GM19468 (cell line): ENCODE results near the gene ZNF227.
"Not testable (repeated sequence)": the region's sequence is repeated elsewhere in the genome, so short reads cannot be mapped to it uniquely, and the experiment has no call there.

Source experiments
- ATAC-seq: cut with Tn5 transposase; IDR thresholded peaks from one replicate; pipeline ENCODE4 v1.9.1; 2021; ENCODE audit warnings: mild to moderate bottlenecking, moderate library complexity, moderate number of reproducible peaks; ENCODE audit not compliant: unreplicated experiment; ENCODE audit errors: extremely low read depth

Gene ZNF227

DNA sequence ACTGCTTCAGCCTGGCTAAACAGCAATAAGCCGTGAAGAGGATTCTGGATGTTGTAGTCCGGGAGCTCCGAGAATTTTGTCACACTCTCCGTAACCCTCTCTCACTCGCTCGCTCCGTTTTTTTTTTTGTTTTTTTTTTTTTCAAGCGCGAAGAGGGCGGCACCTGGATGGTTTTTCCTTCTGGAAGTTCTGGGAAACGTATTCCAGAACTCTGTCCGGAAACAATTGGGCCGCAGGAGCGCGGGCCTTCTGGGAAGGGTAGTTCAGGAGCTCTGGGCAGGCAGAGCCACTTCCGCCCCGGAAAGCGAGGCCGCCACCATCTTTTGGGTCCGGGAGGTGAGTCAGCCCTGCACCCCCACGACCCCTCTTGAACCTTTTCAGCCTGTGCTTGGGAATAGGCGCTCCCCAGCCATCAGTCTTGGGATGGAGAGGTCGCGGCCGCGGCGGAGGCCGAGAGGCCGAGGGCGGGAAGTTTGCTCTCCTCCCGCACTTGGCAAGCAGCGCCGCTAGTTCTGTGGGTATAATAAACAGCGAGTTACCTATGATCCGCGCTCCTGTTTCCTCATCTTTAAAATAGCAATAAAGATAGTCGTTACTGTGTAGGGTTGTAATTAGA is at the start of gene ZNF227:
ZNF227 (plus strand) TSS at position 283 of the 616 bp plus-strand sequence. CDS start 5,261 bp downstream, outside the sequence.
- ATAC-seq, result no peak

DNA sequence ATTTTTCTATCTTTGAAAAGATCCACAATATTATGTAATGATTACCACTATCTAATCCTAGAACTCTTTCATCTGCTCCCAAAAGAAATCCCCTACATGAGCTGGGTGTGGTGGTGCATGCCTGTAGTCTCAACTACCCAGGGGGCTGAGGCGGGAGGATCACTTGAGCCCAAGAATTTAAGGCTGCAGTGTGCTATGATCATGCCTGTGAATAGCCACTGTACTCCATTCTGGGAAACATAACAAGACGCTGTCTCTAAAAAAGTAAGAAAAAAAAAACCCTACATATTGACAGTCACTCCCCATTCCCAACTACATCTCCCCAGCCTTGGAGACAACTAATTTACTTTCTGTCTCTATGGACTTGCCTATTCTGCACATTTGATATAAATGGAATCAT is 48.5 kb upstream of the ZNF227 start:
- no peak for ATAC-seq

DNA sequence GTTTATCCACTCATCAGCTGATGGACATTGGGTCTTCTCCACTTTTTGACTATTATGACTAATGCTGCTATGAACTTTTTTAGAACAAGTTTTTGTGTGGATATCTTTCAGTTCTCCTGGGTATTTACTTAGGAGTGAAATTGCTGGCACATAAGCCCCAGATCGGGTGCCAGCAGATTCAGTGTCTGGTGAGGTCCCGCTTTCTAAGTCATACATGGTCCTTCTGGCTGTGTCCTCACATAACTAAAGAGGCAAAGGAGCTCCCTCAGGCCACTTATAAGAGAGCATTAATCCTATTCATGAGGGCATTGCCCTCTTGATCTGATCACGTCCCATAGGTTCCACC is 48.0 kb upstream of the ZNF227 start:
- ATAC-seq, result no peak

DNA sequence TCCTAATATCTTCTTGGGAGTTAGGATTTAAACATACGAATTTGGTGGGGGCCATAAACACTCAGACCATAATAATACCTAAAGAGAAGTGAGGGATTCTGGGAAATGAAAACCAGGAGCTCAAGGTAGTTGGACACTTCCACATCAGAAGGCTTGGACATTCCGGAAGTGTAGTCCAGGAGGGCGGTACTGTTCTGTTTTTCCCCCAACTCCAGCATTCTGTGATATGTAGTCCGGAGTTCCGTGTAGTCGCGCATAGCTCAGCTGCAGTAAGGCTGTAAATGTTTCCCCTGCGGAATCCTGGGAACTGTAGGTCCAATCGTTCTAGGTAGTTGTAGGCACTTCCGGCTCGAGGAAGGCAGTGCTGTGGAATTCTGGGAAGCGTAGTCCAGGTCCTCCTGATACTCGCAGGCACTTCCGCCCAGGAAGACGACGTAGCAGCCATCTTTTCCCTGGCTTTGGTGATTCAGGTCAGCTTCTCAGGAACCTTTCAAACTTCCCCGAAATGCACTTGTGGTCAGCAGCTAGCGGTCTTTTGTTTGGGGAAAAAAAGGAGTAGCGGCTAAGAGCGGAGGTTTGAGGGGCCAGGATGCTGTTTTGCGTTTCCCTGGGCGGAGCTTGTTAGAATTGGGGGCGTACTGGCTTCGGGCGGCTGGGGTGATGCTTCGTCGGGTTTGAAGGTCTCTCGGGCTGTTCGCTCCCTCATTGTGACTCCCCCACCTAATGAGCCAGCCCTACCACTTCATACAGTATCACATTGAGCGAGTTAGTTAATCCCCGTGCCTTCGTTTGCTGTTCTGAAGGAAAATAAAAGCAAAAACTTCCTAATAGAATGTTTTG is 47.4 kb upstream of the ZNF227 start, which contains the start of gene ZNF226:
ZNF226 (plus strand) TSS at position 428 of the 840 bp plus-strand sequence. CDS start 4,981 bp downstream, outside the sequence.
- ATAC-seq, result peak; percentile 45

DNA sequence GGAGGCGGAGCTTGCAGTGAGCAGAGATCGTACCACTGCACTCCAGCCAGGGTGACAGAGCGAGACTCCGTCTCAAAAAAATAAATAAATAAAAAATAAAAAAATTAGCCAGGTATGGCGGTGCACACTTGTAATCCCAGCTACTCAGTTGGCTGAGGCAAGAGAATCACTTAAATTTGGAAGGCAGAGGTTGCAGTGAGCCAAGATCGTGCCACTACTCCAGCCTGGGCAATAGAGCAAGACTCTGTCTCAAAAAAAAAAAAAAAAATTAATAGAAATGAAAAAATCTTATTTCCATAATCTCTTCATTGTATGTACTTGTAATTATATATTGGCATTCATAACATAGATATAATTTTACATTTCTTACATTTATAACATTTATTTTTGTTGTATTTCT is 41.7 kb upstream of the ZNF227 start:
- ATAC-seq, result not testable (repeated sequence)

DNA sequence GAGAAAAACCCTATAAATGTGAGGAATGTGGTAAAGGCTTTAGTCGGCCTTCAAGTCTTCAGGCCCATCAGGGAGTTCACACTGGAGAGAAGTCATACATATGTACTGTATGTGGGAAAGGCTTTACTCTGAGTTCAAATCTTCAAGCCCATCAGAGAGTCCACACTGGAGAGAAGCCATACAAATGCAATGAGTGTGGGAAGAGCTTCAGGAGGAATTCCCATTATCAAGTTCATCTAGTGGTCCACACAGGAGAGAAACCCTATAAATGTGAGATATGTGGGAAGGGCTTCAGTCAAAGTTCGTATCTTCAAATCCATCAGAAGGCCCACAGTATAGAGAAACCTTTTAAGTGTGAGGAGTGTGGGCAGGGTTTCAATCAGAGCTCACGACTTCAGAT is 35.7 kb upstream of the ZNF227 start:
- no peak for ATAC-seq

DNA sequence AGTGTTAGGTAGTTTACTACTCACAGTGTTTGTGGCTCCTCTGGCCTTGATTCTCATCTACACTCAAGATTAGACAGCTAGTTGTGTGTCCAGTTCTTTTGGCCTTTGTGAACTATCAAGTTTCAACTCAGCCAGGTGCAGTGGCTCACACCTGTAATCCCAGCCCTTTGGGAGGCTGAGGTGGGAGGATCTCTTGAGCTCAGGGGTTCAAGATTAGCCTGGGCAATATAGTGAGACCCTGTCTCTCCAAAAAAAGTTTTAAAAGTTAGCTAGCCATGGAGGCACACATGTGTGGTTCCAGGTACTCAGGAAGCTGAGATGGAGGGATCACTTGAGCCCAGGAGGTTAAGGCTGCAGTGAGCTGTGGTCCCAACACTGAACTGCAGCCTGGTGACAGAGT is 31.4 kb upstream of the ZNF227 start:
- ATAC-seq, result no peak

DNA sequence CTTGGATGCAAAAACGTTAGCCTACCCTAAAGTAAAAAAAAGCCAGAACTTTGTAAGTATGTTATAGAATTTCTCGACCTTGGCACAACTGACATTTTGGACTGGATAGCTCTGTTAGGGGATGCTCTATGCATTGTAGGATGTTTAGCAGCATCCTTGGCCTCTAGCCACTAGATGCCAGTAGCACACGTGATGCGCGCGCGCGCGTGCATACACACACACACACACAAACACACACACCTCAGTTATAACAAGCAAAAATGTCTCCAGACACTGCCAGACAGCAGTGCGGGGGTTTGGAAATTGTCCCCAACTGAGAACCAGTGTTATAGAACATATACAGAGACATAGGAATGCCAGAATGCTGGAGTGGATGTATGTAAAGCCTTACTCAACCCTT is 30.2 kb upstream of the ZNF227 start:
- no peak for ATAC-seq

DNA sequence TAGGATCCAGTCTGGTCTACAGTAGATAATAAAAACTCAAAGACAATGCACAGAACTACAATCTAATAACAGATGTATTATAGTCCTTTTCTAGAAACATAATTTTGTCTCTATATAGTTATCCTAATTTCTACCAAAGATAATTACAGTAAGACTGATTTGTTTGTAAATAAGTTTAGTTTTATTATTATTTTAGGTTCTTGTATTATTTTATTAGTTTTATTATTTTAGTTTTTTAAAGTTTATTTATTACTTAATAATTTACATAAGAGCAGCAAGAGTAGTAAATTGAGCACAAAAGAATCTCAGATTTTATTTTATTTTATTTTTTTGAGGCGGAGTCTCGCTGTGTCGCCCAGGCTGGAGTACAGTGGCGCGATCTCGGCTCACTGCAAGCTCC is 22.3 kb upstream of the ZNF227 start:
- ATAC-seq, result no peak

DNA sequence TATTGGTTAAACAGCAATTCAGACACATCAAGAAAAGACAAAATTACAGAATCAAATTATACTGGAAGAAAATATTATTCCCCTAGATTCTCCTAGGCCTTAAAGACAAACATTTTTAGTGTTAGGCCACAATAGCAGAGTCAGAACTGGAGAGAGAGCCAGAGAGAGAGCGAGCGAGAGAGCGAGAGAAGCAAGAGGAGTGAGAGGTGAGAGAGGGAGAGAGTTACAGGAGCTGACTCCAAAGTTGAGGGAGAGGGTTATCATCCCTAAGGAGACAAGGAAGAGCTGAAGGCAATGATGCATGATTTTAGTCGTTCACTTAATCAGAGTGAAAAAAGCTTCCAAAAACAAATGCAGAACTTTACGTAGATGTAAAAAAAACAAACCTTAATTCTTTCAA is 20.2 kb upstream of the ZNF227 start:
- ATAC-seq, result no peak

DNA sequence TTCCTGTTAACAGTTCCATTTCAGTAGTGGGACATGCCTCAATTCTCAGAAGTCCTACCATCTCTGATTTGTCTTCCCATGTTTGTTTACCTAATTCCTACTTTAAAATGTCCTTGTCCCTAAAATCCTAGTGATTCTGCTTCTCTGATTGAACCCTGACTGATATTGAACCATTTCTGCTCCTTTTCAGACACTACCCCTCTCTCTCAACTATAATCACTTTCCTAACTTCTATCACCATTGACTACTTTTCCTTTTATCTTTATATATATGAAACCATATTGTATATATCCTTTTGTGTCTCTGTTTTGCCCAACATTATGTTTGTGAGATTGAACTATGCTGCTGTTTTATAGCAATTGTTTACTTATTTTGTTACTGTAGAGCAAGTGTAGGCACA is 15.6 kb upstream of the ZNF227 start:
- no peak for ATAC-seq

DNA sequence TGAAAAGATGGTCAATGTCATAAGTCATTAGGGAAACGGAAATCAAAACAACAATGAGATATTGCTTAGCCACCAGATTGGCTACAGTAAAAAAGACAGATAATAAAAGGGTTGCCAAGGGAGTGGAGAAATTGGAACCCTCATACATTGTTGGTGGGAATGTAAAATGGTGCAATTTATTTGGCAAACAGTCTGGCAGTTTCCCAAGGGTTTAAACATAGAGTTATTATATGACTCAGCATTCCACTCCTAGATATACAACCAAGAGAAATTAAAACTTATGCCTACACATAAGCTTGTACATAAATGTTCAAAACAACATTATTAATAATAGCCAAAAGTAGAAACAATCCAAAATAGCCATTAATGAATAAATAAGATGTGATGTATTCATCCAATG is 9.9 kb upstream of the ZNF227 start:
- no peak for ATAC-seq

DNA sequence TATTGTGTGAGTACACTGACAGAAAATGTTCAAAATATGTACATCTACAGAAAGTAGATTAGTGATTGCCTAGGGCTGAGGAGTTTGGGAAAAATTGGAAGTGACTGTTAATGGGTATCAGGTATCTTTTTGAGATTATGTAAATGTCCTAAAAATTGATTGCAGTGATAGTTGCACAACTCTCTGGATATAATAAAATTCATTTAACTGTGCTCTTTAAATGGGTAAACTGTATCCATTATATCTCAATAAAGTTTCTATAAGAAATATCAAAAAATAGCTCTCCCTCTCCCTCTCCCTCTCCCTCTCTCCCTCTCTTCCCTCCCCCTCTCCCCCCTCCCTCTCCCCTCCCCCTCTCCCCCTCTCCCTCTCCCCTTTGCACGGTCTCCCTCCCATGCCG is 9.4 kb upstream of the ZNF227 start:
- no peak for ATAC-seq

DNA sequence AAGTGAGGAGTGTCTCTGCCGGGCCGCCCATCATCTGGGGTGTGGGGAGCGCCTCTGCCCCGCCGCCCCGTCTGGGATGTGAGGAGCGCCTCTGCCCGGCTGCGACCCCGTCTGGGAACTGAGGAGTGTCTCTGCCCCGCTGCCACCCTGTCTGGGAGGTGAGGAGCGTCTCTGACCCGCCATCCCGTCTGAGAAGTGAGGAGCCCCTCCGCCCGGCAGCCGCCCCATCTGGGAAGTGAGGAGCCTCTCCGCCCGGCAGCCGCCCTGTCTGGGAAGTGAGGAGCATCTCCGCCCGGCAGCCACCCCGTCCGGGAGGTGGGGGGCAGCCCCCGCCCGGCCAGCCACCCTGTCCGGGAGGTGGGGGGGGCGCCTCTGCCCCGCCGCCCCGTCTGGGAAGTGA is 8.5 kb upstream of the ZNF227 start:
- ATAC-seq, result not testable (repeated sequence)

DNA sequence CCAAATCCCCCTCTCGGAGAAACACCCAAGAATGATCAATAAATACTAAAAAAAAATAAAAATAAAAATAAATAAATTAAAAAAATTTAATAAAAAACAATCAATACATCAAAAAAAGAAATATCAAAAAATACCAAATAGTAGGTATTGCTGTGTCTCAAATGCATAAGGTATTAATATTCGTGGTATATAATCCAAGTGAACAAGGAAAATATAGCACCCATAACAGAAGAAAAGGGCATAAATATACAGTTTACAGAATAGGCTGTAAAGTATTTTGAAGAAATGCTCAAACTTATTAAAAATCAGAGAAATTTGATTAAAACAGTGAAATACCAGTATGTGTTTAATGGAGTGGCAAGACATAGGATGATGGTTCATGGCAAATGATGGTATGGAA is 7.6 kb upstream of the ZNF227 start:
- no peak for ATAC-seq

DNA sequence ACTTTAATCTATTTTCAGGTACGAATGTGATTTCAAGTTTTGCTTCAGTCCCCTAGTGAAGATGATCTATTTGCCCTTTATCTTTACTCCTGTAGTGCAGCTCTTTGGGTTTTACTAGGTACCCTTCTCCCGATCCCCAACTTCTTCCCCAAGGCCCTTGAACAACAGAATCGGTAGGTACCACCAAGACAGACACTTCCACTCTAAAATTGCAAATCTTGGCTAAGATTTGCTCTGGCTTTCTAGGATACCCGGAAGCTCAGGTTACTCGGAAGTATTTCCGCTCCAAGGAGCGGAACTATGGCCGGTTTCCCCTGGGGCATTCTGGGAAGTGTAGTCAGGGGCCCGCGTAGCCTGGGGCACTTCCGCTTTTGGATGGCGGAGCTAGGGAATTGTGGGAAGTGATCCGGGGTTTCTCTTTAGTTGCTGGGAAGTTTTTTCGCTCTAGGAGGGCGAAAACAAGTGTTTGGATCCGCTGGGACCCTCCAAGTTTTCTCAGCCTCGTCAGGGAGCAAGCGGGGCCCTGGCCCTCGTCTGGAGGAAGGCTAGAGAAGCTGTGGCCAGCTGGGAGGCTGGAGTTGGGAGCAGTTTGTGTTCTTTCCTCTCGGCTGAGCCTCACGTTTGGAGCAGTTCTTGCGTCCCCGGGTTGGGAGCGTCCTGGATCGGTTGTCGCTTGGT is 5.1 kb upstream of the ZNF227 start:
- ATAC-seq, result peak; percentile 76

DNA sequence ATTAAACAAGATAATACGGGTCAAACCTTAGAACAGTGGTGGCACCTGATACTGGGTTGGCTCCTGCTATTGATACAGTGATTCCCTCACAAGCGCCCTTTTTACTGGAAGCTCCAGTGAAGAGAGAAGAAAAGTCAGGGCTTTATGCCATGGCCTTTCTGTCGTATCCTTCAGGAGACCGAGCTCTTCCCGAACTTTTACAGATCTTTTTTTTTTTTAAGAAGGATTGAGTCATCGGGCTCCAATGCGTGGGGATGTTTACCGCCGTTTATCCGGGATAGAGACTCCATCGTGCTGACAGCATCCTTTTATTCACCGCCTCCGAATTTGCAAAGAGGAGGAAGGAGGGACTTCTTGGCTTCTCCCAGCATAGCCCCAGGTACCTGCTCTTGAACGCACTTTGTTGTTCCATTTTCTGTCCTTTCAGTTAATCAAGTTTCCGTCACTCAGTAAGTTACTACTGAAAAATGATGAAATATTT is 574 bp downstream of the ZNF227 start:
- no peak for ATAC-seq

DNA sequence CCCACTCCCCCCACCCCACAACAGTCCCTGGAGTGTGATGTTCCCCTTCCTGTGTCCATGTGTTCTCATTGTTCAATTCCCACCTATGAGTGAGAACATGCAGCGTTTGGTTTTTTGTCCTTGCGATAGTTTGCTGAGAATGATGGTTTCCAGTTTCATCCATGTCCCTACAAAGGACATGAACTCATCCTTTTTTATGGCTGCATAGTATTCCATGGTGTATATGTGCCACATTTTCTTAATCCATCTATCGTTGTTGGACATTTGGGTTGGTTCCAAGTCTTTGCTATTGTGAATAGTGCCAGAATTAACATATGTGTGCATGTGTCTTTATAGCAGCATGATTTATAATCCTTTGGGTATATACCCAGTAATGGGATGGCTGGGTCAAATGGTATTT is 7.6 kb downstream of the ZNF227 start:
- not testable (repeated sequence) for ATAC-seq

DNA sequence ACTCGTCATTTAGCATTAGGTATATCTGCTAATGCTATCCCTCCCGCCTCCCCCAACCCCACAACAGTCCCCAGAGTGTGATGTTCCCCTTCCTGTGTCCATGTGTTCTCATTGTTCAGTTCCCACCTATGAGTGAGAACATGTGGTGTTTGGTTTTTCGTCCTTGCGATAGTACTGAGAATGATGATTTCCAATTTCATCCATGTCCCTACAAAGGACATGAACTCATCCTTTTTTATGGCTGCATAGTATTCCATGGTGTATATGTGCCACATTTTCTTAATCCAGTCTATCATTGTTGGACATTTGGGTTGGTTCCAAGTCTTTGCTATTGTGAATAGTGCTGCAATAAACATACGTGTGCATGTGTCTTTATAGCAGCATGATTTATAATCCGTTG is 8.4 kb downstream of the ZNF227 start:
- ATAC-seq, result not testable (repeated sequence)

DNA sequence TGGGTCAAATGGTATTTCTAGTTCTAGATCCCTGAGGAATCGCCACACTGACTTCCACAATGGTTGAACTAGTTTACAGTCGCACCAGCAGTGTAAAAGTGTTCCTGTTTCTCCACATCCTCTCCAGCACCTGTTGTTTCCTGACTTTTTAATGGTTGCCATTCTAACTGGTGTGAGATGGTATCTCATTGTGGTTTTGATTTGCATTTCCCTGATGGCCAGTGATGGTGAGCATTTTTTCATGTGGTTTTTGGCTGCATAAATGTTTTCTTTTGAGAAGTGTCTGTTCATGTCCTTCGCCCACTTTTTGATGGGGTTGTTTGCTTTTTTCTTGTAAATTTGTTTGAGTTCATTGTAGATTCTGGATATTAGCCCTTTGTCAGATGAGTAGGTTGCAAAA is 9.0 kb downstream of the ZNF227 start:
- not testable (repeated sequence) for ATAC-seq

DNA sequence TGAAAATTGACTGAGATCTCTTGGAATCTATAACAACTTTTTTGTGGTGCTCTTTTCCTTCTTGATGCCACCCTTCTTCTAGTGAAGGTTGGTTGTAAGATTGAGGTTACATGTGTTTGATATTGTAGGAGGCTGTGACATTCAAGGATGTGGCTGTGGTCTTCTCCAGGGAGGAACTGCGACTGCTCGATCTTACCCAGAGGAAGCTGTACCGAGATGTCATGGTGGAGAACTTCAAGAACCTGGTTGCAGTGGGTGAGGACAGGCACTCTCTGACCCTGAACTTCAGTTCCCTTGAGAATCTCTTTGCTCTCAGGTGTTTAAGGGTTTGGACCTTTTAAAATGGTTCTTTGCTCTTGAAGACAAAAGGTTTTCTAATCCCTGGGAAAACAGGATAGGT is 16.0 kb downstream of the ZNF227 start:
- no peak for ATAC-seq
